HG03045 (cell line): ENCODE results near the gene SIRPB2.

ENCODE experiments used
- ATAC-seq: cut with Tn5 transposase; IDR thresholded peaks from one replicate; pipeline ENCODE4 v1.9.1; 2021; ENCODE audit warnings: mild to moderate bottlenecking, moderate library complexity; ENCODE audit not compliant: unreplicated experiment

SIRPB2 gene

DNA sequence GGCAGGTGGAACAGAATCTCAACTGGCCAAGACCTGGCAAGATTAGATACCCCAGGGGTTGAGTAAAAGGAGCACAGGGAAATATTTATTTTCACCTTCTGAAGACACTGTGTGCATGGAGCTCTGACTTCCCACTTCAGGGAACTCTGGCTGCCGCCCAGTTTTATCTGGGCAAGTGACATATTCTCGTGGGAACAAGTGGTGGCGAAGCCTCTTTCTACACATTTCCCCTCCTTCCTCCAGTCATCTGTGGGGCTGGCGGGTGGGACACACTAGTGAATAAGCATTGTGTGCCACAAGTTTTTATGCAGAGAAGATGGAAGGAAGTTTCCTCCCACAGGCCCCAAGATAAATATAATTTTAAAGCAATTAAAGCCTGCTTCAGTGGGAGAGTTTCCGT is 48.1 kb downstream of the SIRPB2 start:
- no peak for ATAC-seq

DNA sequence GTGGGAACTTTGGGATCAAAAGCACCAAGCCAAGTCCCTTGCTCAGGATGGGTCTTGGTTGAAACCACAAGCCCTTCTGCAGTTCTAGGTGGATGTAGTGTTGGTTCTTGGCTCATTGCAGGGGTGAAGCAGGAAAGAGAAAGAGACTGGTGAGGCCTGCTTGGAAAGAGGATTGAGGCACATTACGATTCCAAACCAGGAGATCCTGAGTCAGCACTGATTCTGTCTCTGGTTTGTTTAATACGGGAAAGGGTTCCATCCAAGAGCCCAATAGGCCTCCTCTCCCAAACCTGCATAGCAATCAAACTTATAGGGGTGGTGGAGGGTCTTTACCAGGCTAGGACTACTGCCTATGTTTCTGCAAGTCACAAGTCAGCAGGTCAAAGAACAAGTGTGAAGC is 48.9 kb downstream of the SIRPB2 start:
- ATAC-seq = no peak

DNA sequence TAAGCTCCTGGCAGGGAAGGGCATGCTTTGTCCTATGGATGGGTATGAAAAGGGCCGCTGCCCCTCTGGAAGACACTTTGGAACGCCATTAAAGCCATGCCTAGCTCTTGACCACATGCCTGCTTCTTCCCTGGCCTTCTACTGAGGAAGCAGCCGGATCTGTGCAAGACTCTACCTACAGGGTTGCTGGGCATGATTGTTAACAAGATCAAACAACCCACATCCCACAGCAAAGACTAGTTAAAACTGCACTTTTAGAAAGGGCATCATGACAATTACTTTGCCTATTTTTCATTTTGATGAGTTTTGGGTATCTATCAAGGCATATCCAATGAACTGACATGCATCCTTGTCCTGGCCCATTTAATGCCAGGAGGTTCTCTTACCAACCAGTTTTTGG is 50.1 kb downstream of the SIRPB2 start:
- no peak for ATAC-seq

DNA sequence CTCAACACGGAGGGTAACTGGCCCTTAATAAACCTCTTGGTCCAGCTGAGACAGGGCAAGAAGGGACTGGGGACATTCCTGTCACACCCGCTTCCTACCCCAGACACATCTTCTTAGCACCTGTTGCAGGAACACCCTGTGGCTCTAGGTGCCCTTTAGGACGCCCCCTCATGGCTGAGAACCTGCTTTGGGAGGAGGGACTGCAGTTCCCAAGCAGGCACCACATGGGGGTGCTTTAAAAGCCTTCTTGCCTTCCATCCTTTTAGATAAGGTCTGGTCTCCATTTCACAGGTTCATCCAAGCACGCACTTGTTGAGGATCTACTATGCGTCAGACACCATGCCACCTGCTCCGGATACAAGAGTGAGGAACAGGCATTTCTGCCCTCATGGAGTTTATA is 51.2 kb downstream of the SIRPB2 start:
- ATAC-seq = no peak

DNA sequence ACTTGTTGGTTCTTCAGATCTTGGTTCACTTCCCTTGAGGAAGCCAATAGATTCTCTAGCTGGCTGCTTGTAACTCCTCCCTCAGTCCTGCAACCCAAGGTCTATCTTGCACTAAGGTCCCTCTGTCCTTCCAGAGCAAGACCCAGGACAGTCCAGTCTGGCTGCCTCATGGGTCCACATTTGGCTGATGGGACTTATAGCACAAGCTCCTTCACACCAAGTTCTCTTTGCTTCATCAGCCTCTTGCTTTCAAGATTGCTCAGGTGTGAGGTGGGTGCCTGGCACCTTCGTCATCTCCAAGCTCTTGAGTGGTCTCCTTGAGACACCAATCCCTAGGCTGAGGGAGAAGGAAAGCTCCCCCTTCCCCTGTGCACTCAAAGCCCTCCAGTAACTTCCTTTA is 52.9 kb downstream of the SIRPB2 start:
- ATAC-seq = no peak

DNA sequence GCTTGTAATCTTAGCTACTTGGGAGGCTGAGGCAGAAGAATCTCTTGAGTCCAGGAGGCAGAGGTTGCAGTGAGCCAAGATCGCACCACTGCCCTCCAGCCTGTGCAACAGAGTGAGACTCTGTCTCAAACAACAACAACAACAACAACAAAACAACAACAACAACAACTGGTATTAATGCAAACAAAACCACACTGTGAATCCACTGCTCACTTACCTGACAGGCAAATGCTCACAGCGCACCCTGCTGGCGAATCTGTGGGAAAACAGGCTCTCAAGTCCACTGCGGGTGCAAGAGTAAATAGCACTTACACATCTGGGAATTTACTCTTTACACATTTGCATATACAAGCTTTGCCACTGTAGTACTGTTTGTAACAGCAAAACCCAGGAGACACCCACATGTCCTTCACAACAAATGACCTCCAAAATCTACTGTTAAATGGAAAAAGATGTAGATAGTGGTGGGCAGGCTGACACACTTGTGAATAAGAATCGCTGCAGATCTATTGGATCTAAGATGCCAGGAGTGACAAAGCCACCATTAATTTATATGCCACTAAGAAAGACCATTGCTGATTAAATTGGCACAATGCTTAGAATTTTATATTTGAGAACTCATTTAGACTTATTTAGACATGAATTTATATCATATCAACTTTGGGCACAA is 53.9 kb downstream of the SIRPB2 start:
- ATAC-seq = no peak

DNA sequence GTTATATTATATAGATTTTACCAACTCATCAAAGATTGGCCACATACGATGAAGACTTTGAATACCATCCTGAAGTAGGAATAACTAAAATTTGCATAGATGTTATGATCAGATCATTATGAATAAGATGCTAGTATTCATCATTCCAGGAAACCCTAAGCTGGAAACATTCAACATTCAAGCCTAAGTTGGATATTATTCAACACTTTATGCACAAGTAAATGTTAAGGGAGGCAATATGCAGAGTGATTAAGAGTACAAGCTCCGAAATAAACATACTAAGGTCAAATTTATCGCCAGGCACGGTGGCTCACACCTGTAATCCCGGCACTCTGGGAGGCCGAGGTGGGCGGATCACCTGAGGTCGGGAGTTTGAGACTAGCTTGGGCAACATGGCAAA is 55.0 kb downstream of the SIRPB2 start:
- ATAC-seq = no peak

DNA sequence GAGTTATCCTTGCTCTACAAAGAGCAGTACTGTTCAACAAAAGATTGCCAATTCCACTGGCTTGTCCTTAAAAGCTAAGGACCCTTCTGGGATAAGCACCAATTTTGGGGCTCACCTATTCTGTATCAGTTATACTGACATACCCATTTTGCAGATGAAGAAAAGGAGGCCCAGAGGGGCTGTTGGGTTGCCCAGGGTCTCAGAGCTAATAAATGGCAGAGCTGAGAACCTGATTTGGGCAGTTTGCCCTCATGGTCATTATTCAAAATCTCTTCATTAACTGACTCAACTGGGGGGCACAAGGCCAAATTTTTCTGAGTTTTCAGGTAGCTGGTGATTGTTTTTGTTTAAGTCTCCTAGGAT is 55.9 kb downstream of the SIRPB2 start:
- no peak for ATAC-seq

DNA sequence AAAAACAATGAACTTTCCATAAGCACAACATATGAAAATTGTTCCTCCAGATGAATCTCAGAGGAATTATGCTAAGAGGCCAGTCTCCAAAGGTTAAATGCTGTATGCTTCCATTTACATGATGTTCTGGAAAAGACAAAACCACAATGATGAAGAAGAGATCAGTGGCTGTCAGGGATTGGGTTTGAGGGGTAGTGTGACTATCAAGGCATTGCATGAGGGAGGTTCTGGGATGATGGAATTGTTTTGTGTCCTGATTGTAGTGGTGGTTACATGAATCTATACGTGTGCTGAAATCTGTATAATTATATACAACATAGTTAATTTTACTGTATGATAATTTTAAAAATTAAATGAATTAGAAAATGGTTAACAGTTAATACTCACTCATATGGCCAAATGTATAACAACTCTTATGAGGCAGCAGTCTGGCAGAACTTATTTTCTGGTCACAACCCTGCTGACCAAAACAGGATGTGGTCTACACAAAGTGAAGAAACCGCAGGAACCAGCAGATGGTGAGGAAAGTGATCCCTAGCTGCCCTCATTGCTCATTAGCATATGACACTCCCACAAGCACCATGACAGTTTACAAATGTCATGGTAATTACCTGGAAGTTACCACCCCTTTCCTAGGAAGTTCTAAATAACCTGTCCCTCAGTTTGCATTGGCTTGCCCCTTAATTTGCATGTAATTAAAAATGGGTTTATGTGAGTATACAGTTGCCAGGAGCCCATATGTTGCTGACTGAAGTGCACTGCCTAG is 56.5 kb downstream of the SIRPB2 start:
- peak; percentile 89 for ATAC-seq

DNA sequence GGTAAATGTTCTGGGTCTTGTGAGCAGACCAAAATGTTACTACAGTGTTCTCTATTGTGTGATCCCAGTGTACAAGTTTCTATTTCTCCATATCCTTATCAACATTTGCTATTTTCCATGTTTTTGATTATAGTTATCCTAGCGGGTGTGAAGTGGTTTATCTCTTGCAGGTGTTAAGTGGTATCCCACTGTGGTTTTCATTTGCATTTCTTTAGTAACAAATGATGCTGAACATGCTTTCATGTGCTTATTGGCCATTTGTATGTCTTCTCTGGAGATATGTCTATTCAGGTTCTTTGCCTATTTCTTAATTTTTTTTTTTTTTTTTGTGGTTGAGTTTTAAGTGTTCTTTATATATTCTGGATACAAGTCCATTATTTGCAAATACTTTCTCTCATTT is 60.1 kb downstream of the SIRPB2 start:
- ATAC-seq = no peak

DNA sequence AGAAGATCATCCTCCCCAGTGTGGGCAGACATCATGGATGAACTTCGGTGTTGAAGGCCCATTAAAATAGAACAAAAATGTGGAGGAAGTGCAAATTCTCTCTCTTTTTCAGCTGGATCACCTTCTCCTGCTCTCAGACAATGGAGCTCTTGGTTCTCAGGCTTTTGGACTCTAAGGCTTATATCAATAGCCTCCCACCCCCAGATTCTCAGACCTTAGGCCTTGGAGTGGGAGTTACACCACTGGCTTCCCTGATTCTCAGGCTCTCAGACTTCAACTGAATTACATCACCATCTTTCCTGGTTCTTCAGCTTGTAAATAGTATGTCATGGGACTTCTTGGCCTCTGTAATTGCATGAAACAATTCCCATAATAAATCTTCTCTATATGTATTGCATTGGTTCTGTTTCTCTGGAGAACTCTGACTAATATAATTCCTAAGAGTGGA is 61.2 kb downstream of the SIRPB2 start:
- ATAC-seq = no peak

DNA sequence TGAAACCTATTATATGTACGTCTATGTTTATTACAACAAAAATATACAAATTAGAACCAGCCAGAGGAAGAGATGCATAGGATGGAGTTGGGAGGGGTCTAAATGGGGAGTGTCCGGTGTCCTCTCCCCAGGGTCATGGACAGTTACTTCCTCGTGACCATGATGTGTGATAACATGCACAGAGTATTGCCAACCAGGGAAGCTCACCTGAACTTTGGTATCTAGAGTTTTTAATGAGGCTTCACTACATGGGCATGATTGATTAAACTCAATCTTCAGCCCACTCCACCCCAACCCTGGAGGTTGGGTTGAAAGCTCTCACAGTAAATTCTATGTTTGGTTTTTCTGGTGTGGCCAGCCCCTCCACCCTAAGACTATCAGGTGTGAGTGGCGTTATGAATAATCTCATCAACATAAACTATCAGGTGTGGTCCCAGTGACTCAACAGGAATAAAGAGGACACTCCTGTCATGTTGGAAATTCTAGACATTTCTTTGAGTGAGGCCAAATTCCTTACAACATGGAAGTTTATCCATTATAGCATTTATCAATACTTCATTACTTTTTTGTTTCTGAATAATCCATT is 62.0 kb downstream of the SIRPB2 start:
- ATAC-seq = no peak

DNA sequence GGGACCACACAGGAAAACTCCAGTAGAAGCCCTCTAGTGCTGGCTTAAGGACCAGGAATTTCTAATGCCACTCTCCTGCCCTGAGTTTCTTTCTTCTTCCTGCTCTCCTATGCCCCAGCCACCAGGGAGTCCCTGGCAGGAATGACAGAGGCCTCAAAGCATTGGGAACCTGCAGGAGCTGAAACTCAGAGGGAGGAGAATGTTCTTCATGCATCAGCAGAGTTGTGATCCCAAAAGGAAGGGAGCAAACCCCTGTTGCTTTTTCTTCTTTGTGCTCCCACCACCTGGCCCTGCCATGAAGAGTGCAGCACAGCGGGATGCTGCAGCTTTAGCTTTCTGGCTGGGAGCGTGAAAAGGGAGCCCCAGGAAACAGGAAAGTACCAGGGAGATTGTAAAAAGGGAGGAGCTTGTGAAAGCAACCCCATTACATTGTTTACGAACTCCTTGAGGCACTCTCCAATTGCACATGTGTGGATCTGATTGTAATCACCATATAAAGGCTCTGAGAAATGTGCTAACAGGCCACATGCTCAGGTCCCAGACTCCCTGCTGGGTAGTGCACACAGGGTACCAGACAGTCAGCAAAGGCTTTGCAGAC is 63.7 kb downstream of the SIRPB2 start:
- no peak for ATAC-seq

DNA sequence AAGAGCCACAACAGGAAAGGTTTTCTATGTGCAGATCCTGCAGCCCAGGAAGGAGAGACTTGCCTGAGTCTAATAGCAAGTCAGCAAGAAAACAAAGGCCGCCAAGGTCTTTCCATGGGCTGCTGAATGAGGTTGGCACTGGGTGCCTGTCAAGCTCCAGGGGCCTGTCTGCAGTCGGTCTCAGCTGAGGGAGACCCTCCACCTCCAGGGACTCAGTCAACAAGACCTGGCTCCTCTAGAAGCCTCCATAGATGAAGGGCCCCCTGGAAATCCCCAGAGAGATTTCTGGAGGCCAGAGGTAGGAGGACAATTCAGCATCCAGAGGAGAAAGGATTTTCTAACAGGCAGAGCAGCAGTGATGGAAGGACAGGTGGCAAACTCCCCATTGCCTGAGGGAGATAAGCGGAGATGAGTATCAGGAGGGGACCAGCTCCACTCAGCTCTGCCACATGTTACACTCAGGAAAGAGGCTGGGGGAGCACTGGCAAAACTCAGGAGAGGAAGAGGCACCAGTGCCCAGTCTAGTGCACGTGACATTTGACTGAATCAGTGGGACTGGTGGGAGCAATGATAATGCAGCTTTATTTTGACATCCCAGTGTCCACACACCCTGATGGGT is 64.9 kb downstream of the SIRPB2 start:
- ATAC-seq = no peak
